Osteocyte (in vitro differentiated cells): ENCODE data around the gene MINDY4B. TPM values are rescaled to one million over a fixed set of nuclear protein-coding genes. Genes with fewer than 3 reads are reported as not detected.

Experiments
- DNase-seq: peaks from one replicate; pipeline ENCODE4 v3.0.0; 2021; ENCODE audit warnings: mixed read lengths; ENCODE audit not compliant: unreplicated experiment; ENCODE audit errors: extremely low spot score
- H3K27ac Mint-ChIP-seq: one replicate; pipeline ENCODE4 v1.8.0; 2021; ENCODE audit warnings: mild to moderate bottlenecking, mixed read lengths; ENCODE audit not compliant: unreplicated experiment
- H3K27me3 Mint-ChIP-seq: one replicate; pipeline ENCODE4 v1.8.0; 2021; ENCODE audit warnings: mixed read lengths; ENCODE audit not compliant: unreplicated experiment
- H3K36me3 Mint-ChIP-seq: one replicate; pipeline ENCODE4 v1.8.0; 2021; ENCODE audit warnings: mixed read lengths; ENCODE audit not compliant: unreplicated experiment
- H3K4me1 Mint-ChIP-seq: one replicate; pipeline ENCODE4 v1.8.0; 2021; ENCODE audit warnings: mixed read lengths; ENCODE audit not compliant: unreplicated experiment
- H3K4me3 Mint-ChIP-seq: one replicate; pipeline ENCODE4 v1.8.0; 2021; ENCODE audit warnings: mild to moderate bottlenecking, moderate library complexity, mixed read lengths; ENCODE audit not compliant: unreplicated experiment
- H3K9me3 Mint-ChIP-seq: one replicate; pipeline ENCODE4 v1.8.0; 2021; ENCODE audit warnings: mixed read lengths; ENCODE audit not compliant: unreplicated experiment
- CTCF ChIP-seq: fragments of 200-600 bp; sonication (generic); IDR thresholded peaks from 2 replicates; pipeline ENCODE4 v1.5.0; 2021; ENCODE audit warnings: antibody characterized with exemption, mild to moderate bottlenecking, moderate library complexity
- total RNA-seq: library from RNA; stranded (reverse); gene quantifications from 2 replicates; pipeline ENCODE4 v1.2.1, GENCODE V29; 2021

The MINDY4B gene
- total RNA-seq, 1 donor from 2014 or later: not detected

DNA sequence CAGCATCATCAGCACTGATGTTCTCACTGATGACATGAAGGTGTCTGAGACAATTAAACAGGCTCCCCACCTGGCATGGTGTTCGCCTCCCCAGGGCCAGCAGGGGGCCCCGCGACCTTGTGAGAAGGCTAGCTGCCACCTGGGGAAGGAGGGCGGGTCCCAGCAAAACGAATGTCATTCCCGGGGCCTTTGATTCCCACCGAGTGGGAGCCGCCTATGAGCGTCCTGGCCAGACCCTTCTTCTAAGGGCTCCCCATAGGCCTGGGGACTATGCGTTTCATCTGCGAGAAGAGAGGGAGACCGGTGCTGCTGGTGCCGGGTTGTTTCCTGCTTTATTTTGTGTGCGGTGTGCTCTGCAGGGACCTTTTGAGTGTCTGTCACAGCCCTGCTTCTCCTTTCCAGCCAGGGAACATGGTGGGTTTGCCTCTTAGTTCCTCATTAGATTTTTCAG, 20.5 kb upstream of the MINDY4B start:
- peak; percentile 59 for TF ChIP-seq CTCF
- Mint-ChIP-seq H3K9me3 (no peaks in the 10 kb centered on the region), H3K36me3 (no peaks in the 10 kb centered on the region), H3K27me3 (peaks cover 61% of the 10 kb centered on the region), H3K4me3 (no peak overlapping the region), H3K4me1 (no peaks in the 10 kb centered on the region), H3K27ac (no peak overlapping the region)
- DNase-seq: no peak

- no peaks in the 10 kb centered on the region for H3K4me1 Mint-ChIP-seq
- DNase-seq: no peak
- TF ChIP-seq CTCF: no peak
- no peak overlapping the region for H3K27ac Mint-ChIP-seq
- H3K27me3 Mint-ChIP-seq: peaks cover 64% of the 10 kb centered on the region
- no peaks in the 10 kb centered on the region for H3K36me3 Mint-ChIP-seq
- no peak overlapping the region for H3K4me3 Mint-ChIP-seq
- H3K9me3 Mint-ChIP-seq: no peaks in the 10 kb centered on the region
These were observed 17.4 kb upstream of the MINDY4B start for GRCh38 chr3:150922611-150923010.

- Mint-ChIP-seq H3K9me3 (no peaks in the 10 kb centered on the region), H3K27ac (no peak overlapping the region), H3K27me3 (peaks cover 69% of the 10 kb centered on the region), H3K4me3 (no peak overlapping the region), H3K4me1 (no peaks in the 10 kb centered on the region), H3K36me3 (no peaks in the 10 kb centered on the region)
- DNase-seq: no peak
- TF ChIP-seq CTCF: no peak
These were observed 16.0 kb upstream of the MINDY4B start for GRCh38 chr3:150921209-150921608.

DNA sequence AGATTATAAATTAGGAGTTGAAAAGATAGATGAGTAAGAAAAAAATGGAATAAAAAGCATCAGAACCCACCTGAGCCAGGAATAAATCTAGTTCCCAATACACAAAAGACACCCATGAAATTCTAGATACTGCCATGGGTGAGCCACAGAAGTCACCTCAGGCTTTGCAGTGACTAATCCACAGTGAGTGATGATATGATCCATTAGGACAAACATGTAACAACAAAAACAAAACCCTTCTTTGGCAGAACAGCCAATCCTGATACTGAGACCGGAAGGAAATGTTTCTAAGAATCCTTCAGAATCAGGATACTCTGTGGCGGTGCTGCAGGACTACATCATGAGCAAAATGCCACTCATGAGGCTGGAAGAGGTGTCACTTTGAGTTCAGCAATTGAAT, 15.0 kb upstream of the MINDY4B start:
- H3K27ac Mint-ChIP-seq: no peak overlapping the region
- no peaks in the 10 kb centered on the region for H3K9me3 Mint-ChIP-seq
- no peak overlapping the region for H3K4me3 Mint-ChIP-seq
- no peak for DNase-seq
- no peak for TF ChIP-seq CTCF
- peaks cover 62% of the 10 kb centered on the region for H3K27me3 Mint-ChIP-seq
- no peaks in the 10 kb centered on the region for H3K36me3 Mint-ChIP-seq
- no peaks in the 10 kb centered on the region for H3K4me1 Mint-ChIP-seq

- H3K4me1 Mint-ChIP-seq: no peaks in the 10 kb centered on the region
- no peak for TF ChIP-seq CTCF
- H3K36me3 Mint-ChIP-seq: no peaks in the 10 kb centered on the region
- peaks cover 50% of the 10 kb centered on the region for H3K27me3 Mint-ChIP-seq
- H3K27ac Mint-ChIP-seq: no peak overlapping the region
- no peak overlapping the region for H3K4me3 Mint-ChIP-seq
- H3K9me3 Mint-ChIP-seq: no peaks in the 10 kb centered on the region
- no peak for DNase-seq
These were observed 12.7 kb upstream of the MINDY4B start for GRCh38 chr3:150917951-150918350.
